Breast epithelium (tissue), 4 donors: ENCODE results near the gene LSM14B. TPM values are rescaled to one million over a fixed set of nuclear protein-coding genes. Genes with fewer than 3 reads are reported as not detected.
A peak's percentile ranks its signal among the peaks of the same experiment; 100 is the strongest.

Experiments used
- DNase-seq, 2 donors: peaks; one replicate each; pipeline ENCODE4 v3.0.0-alpha.2; 2019; ENCODE audit warnings: low spot score in 2 of 2
- H3K27ac ChIP-seq, 2 donors: fragments of 200-600 bp; sonication (generic) in 1 of 2; one replicate each; pipeline ENCODE4 v1.5.1; 2016 to 2019; ENCODE audit warnings: mild to moderate bottlenecking in 1 of 2
- H3K27me3 ChIP-seq, 2 donors: fragments of 200-600 bp; sonication (generic) in 1 of 2; one replicate each; pipeline versions ENCODE4 v1.5.1 to v1.6.0; 2017 to 2019; ENCODE audit warnings: control low read depth in 1 of 2, mild to moderate bottlenecking in 1 of 2
- H3K36me3 ChIP-seq: fragments of 200-600 bp; one replicate; pipeline ENCODE4 v1.5.1; 2019
- H3K4me1 ChIP-seq, 2 donors: fragments of 200-600 bp; sonication (generic); one replicate each; pipeline ENCODE4 v1.5.1; 2016 to 2019; ENCODE audit warnings: control low read depth in 1 of 2
- H3K4me3 ChIP-seq, 3 donors: fragments of 200-600 bp; sonication (generic); 1 replicate in 2 of 3; 2 replicates in 1 of 3; pipeline ENCODE4 v1.5.1; 2016 to 2019; ENCODE audit warnings: mild to moderate bottlenecking in 3 of 3, moderate library complexity in 2 of 3
- H3K9me3 ChIP-seq, 2 donors: fragments of 200-600 bp; sonication (generic) in 1 of 2; one replicate each; pipeline ENCODE4 v1.5.1; 2016 to 2019; ENCODE audit warnings: control low read depth in 1 of 2
- POLR2A ChIP-seq: fragments of 450-650 bp; IDR thresholded peaks from one replicate; pipeline ENCODE4 v1.6.1; 2016; ENCODE audit warnings: antibody characterized with exemption, mild to moderate bottlenecking, moderate library complexity
- POLR2AphosphoS5 ChIP-seq, 3 donors: sonication (generic); formaldehyde crosslinking; IDR thresholded peaks; one replicate each; pipeline ENCODE4 v1.6.1; 2017; ENCODE audit warnings: antibody characterized with exemption in 3 of 3
- intact Hi-C: fragments of 100-400 bp; cut with DNase I; formaldehyde crosslinking; loops from one replicate; pipeline ENCODE4 v1.15.1; 2023; ENCODE audit warnings: low total_unique reads
- total RNA-seq, 3 donors: library from RNA; depleted of rRNA; stranded (reverse); fragments of >200 nt; gene quantifications; one replicate each; pipeline ENCODE4 v1.1.0, GENCODE V29; 2016
- TF ChIP-seq, protein P1 (sequence below), 3 donors: fragments of 450-650 bp; IDR thresholded peaks; one replicate each; pipeline ENCODE4 v1.5.1; 2016 to 2017; ENCODE audit warnings: antibody characterized with exemption in 3 of 3, mild to moderate bottlenecking in 3 of 3, moderate library complexity in 3 of 3

LSM14B gene
- total RNA-seq, 3 donors from 2014 or later, result 20.6 to 26.5 (median 25.6) TPM

DNA sequence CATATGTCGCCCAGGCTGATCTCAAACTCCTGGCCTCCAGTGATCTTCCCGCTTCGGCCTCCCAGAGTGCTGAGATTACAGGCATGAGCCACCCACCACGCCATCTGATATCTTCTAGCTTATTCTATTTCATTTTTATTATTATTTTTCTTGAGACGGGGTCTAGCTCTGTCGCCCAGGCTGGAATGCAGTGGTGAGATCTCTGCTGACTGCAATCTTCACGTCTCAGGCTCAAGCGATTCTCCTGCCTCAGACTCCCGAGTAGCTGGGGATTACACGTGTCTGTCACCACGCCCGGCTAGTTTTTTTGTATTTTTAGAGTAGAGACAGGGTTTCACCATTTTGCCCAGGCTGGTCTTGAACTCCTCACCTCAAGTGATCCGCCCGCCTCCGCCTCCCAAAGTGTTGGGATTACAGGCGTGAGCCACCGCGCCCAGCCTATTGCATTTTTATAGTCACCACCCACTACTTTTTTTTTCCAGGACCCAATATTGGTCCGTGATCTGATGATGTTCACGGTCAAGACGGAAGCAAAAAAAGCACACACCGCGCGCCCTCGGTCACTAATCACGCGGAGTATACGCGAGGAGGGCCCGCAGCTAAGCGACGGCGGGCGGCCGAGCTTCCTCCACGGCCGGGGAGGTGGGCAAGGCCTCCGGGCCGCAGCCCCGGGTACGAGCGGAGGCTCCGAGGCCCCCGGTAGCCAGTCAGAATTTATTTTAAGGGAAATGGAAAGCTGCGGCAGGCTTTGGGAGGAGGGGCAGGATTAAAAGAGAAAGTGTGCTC, 1.1 kb upstream of the LSM14B start:
- intact Hi-C loops, result no loop called here
- DNase-seq, result peak; percentile 54 to 61
- no peaks in the 10 kb centered on the region for H3K9me3 ChIP-seq

DNA sequence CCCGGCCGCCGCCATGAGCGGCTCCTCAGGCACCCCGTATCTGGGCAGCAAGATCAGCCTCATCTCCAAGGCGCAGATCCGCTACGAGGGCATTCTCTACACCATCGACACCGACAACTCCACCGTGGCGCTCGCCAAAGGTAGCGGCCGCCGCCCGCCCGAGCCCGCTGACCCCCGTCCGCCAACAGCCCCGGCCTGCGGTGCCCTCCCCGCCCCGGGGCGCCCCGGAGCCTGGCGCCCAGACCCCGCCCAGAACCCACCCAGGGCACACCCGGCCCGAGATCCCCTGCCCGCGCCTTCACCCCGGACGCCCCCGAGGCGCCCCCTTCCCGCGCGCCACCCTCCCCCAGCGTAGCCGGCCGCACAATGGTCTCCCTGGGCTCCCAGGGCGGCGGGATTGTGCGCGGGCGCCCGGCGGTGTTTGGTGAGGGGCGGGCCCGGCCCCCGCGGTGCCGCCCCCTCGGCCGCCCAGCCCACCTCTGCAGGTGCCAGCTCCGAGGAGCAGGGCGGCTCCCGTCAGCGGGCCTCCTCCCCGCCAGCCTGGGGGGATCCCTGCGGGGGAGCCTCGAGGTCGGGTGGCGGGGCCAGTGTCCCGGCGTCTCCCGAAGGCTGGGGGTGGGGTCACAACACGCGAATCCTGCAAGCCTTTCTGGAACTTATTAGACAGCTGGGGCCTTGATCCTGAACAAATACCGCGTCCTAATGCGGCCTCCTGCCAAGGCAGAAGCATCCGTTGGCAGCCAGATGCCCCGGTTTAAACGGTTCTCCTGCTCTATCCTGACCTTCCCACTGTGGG, 577 bp downstream of the LSM14B start:
- intact Hi-C loops, result loop anchor here (1.0 kb wide), 1 partner anchor 64 kb away; no protein-coding TSS in a partner anchor

More for the DNA sequence above, 1.1 kb upstream of the LSM14B start:
- H3K4me1 ChIP-seq, result peaks cover 3 to 12% of the 10 kb centered on the region in 2 donors
- no peaks in the 10 kb centered on the region for H3K36me3 ChIP-seq
- peak overlapping the region; percentile 89 to 96 (median 91) for H3K4me3 ChIP-seq
- peak overlapping the region; percentile 97 to 98 for H3K27ac ChIP-seq
- H3K27me3 ChIP-seq, result peaks cover 0 to 27% of the 10 kb centered on the region in 2 donors
- TF ChIP-seq POLR2A (no peak), POLR2AphosphoS5 (IDR thresholded peaks at IDR 0.05) (peak; percentile 31 to 58 (median 49))

DNA sequence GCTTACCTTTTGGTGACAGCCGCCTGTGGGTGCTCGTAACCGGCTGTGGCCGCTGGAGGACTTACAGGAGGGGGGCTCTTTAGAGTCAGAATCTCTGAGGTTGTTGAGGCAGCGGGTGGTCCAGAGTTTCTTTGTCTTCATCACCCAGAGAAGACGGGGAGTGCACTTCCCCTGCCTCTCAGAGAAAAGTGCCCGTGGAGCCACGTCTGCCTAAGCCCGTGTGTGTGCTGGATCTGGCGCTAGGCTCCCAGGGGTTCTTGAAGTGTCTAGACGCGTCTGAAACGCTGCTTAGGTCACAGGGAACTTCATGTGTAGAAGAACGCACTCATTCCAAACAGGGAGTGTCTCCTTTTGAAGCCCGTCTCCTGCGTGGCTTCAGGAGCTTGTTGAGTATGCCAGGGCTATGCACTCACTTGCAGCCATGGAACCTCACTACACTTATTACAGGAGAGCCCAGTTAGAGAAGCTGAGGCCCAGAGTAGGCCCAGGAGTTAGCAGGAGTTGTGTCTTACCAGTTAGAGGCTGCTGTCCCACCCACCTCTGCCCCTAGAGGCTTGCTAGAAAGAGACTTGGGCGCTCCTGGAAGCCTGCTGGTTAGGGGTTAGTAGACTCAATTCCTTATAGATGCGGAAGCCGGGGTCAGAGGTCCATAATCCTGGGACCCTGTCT, 1.3 kb downstream of the LSM14B start:
- H3K27me3 ChIP-seq, result peaks cover 0 to 7% of the 10 kb centered on the region in 2 donors
- H3K27ac ChIP-seq, result peak overlapping the region; percentile 97 to 98
- peak overlapping the region; percentile 89 to 96 (median 91) for H3K4me3 ChIP-seq
- H3K9me3 ChIP-seq, result no peaks in the 10 kb centered on the region
- DNase-seq, result no peak
- H3K36me3 ChIP-seq, result peaks cover 5% of the 10 kb centered on the region
- H3K4me1 ChIP-seq, result peaks cover 3 to 12% of the 10 kb centered on the region in 2 donors
- intact Hi-C loops, result no loop called here
- TF ChIP-seq, protein P1, sequence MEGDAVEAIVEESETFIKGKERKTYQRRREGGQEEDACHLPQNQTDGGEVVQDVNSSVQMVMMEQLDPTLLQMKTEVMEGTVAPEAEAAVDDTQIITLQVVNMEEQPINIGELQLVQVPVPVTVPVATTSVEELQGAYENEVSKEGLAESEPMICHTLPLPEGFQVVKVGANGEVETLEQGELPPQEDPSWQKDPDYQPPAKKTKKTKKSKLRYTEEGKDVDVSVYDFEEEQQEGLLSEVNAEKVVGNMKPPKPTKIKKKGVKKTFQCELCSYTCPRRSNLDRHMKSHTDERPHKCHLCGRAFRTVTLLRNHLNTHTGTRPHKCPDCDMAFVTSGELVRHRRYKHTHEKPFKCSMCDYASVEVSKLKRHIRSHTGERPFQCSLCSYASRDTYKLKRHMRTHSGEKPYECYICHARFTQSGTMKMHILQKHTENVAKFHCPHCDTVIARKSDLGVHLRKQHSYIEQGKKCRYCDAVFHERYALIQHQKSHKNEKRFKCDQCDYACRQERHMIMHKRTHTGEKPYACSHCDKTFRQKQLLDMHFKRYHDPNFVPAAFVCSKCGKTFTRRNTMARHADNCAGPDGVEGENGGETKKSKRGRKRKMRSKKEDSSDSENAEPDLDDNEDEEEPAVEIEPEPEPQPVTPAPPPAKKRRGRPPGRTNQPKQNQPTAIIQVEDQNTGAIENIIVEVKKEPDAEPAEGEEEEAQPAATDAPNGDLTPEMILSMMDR (IDR thresholded peaks at IDR 0.05), result no peak
- TF ChIP-seq POLR2A, result no peak
- TF ChIP-seq POLR2AphosphoS5 (IDR thresholded peaks at IDR 0.05), result no peak

More for the DNA sequence above, 577 bp downstream of the LSM14B start:
- Histone ChIP-seq H3K27ac (peak overlapping the region; percentile 97 to 98), H3K36me3 (peaks cover 5% of the 10 kb centered on the region), H3K4me1 (peaks cover 3 to 12% of the 10 kb centered on the region in 2 donors), H3K4me3 (peak overlapping the region; percentile 89 to 96 (median 91)), H3K9me3 (no peaks in the 10 kb centered on the region), H3K27me3 (peaks cover 0 to 12% of the 10 kb centered on the region in 2 donors)
- no peak for DNase-seq
- TF ChIP-seq, protein P1 (IDR thresholded peaks at IDR 0.05), result no peak
- TF ChIP-seq POLR2AphosphoS5 (IDR thresholded peaks at IDR 0.05) (no peak), POLR2A (no peak)

DNA sequence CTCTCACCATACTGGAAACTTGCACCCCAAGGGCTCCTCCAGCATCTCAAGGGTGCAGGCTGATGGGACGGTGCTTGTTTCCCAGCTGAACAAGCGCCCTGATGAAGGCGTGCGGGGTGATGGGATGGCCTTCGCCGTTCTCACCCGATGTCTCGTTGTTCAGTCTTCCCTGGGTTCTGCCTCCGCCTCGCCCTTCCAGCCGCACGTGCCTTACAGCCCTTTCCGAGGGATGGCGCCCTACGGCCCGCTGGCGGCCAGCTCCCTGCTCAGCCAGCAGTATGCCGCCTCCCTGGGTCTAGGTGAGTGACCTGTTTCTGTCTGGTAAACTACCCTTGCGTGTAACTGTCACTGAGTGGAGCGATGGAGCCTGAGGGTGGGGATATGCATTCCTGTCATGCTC, 3.9 kb downstream of the LSM14B start:
- Histone ChIP-seq H3K9me3 (no peaks in the 10 kb centered on the region), H3K4me1 (peaks cover 3 to 12% of the 10 kb centered on the region in 2 donors), H3K36me3 (peaks cover 8% of the 10 kb centered on the region), H3K27ac (no peak overlapping the region), H3K27me3 (no peaks in the 10 kb centered on the region), H3K4me3 (no peak overlapping the region)
- DNase-seq, result no peak
- TF ChIP-seq POLR2A (no peak), POLR2AphosphoS5 (IDR thresholded peaks at IDR 0.05) (no peak)
- TF ChIP-seq, protein P1 (IDR thresholded peaks at IDR 0.05), result no peak
- intact Hi-C loops, result no loop called here

DNA sequence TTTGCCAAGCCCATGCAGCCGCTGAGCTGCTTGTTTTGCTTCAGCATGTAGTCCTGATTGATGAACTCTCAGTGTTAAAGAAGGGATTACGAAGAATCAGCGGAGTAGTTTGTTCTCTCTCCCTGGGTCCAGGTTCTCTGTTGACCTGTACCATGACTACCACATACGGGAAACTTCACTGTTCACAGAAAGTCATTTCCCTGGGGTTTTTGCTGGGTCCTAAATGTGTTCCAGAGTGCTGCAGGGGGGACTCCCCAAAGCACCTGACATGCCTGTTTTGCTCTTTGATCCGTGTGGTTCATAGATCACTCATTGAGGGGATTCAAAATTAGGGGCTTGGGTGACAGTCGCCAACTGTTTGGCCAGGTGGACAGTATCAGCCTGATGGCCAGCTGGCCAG, 5.5 kb downstream of the LSM14B start:
- intact Hi-C loops, result no loop called here
- peaks cover 14% of the 10 kb centered on the region for H3K36me3 ChIP-seq
- DNase-seq, result no peak

More for the DNA sequence above, 5.5 kb downstream of the LSM14B start:
- Histone ChIP-seq H3K9me3 (no peaks in the 10 kb centered on the region), H3K4me3 (no peak overlapping the region), H3K4me1 (peaks cover 3 to 12% of the 10 kb centered on the region in 2 donors), H3K27ac (no peak overlapping the region), H3K27me3 (no peaks in the 10 kb centered on the region)
- TF ChIP-seq POLR2A (no peak), POLR2AphosphoS5 (IDR thresholded peaks at IDR 0.05) (no peak)
- TF ChIP-seq, protein P1 (IDR thresholded peaks at IDR 0.05), result no peak
